Panc1 (cell line): ENCODE data around the gene CCDC116. TPM values are rescaled to one million over a fixed set of nuclear protein-coding genes. Genes with fewer than 3 reads are reported as not detected.

Source experiments
- ATAC-seq: fragments of 200-7000 bp; cut with Tn5 transposase; 2 replicates; pipeline ENCODE4 v1.9.1; 2020; ENCODE audit warnings: mild to moderate bottlenecking, moderate library complexity
- BruUV-seq: library from RNA; stranded (reverse); fragments of 400-500 nt; replicated peaks from 2 replicates; lab custom pipeline; 2021; lab: Mats Ljungman, UMichigan
- CTCF ChIA-PET: fragments of 300-600 bp; sonication (Branson Sonifier 250); formaldehyde crosslinking; loops from one replicate; lab custom pipeline; 2022; ENCODE audit warnings: antibody characterized with exemption; lab: Charles Lee
- POLR2A ChIA-PET: fragments of 300-600 bp; sonication (Branson Sonifier 250); formaldehyde crosslinking; loops from one replicate; lab custom pipeline; 2022; ENCODE audit warnings: antibody characterized with exemption; lab: Charles Lee
- DNase-seq: peaks from one replicate; pipeline ENCODE4 v3.0.0-alpha.2; 2010; ENCODE audit warnings: low read depth, low spot score
- H3K27ac ChIP-seq: 2 replicates; pipeline ENCODE4 v1.5.1; 2011; ENCODE audit warnings: mild to moderate bottlenecking, low read length, inconsistent platforms
- H3K27me3 ChIP-seq: fragments of 200-500 bp; sonication (Bioruptor generic); 2 replicates; pipeline ENCODE4 v1.6.0; 2014; ENCODE audit warnings: low read length, inconsistent platforms; ENCODE audit not compliant: control insufficient read depth, insufficient read depth
- H3K36me3 ChIP-seq: fragments of 200-500 bp; sonication (Bioruptor generic); 2 replicates; pipeline ENCODE4 v1.5.1; 2014; ENCODE audit warnings: inconsistent platforms, mild to moderate bottlenecking, low read length, moderate library complexity; ENCODE audit not compliant: control insufficient read depth, insufficient read depth
- H3K4me1 ChIP-seq: 2 replicates; pipeline ENCODE4 v1.5.1; 2011; ENCODE audit warnings: inconsistent platforms, mild to moderate bottlenecking, low read length, moderate library complexity; ENCODE audit not compliant: control insufficient read depth, insufficient read depth
- H3K4me3 ChIP-seq, 2 experiments: 2 replicates each; pipeline ENCODE4 v1.5.1; 2011 to 2012; ENCODE audit warnings: low read depth in 2 of 2, low read length in 2 of 2, mild to moderate bottlenecking in 2 of 2, inconsistent platforms in 1 of 2, moderate library complexity in 1 of 2
- H3K9me3 ChIP-seq: fragments of 200-500 bp; sonication (Bioruptor generic); 2 replicates; pipeline ENCODE4 v1.5.1; 2014; ENCODE audit warnings: low read depth, mild to moderate bottlenecking, inconsistent platforms, low read length, moderate library complexity; ENCODE audit not compliant: control insufficient read depth, insufficient read depth
- POLR2AphosphoS5 ChIP-seq: IDR thresholded peaks from 2 replicates; pipeline ENCODE4 v1.6.1; 2012; ENCODE audit warnings: mild to moderate bottlenecking, low read depth, low read length, moderate library complexity
- SIN3A ChIP-seq: IDR thresholded peaks from 2 replicates; pipeline ENCODE4 v1.6.1; 2012; ENCODE audit warnings: low read depth, mild to moderate bottlenecking, low read length, moderate library complexity, borderline replicate concordance; ENCODE audit not compliant: insufficient read depth
- TCF7L2 ChIP-seq: IDR thresholded peaks from 2 replicates; pipeline ENCODE4 v1.6.1; 2011; ENCODE audit warnings: mild to moderate bottlenecking, low read depth, low read length, inconsistent platforms
- in situ Hi-C: cut with HindIII; loops from 2 replicates; pipeline ENCODE4 v1.10.0; 2016; ENCODE audit warnings: low sequenced_read_pairs, low pct_unique_long_range_greater_than_20kb
- intact Hi-C: fragments of 100-400 bp; cut with micrococcal nuclease; formaldehyde crosslinking; loops from one replicate; pipeline ENCODE4 v1.10.0; 2022; ENCODE audit not compliant: unreplicated experiment
- total RNA-seq: library from RNA; stranded (reverse); gene quantifications from one replicate; pipeline ENCODE4 v1.2.1, GENCODE V29; 2021; ENCODE audit not compliant: unreplicated experiment
- TF ChIP-seq, protein P1 (sequence below): fragments of 450-650 bp; IDR thresholded peaks from 2 replicates; pipeline ENCODE4 v1.5.1; 2017; ENCODE audit warnings: mild to moderate bottlenecking
- TF ChIP-seq, protein P2 (sequence below), 2 experiments: IDR thresholded peaks; 2 replicates each; pipeline ENCODE4 v1.6.1; 2011 to 2012; ENCODE audit warnings: low read depth in 2 of 2, control low read depth in 1 of 2, low read length in 1 of 2, mild to moderate bottlenecking in 1 of 2, moderate library complexity in 1 of 2; ENCODE audit not compliant: insufficient read depth in 1 of 2

CCDC116 gene
- total RNA-seq, 1 experiment from 2014 or later: not detected

DNA sequence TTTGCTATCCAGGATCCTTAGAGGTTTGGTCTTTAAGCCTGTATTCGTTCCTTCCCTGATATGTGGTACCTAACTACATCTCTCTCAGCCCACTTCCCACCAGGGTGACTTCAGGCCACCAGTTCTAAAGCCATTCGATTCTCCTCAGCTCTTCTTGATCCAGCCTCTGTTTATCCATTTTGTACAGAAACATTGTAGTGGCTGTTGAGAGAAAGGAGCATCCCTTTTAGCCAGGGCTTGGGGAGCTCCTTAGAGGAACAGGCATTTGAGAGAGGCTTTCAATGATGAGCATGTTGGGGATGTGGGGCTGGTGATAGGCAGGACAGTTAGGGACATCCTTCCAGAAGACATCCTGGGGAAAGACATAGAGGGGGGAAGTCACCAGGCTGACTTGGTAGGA is 47.2 kb upstream of the CCDC116 start:
- DNase-seq (no peak), ATAC-seq (no peak)
- Histone ChIP-seq H3K9me3 (no peaks in the 10 kb centered on the region), H3K27me3 (no peaks in the 10 kb centered on the region), H3K27ac (no peak overlapping the region), H3K4me1 (no peaks in the 10 kb centered on the region; the same call in 1 of the 2 replicates), H3K4me3 (no peak overlapping the region), H3K36me3 (no peaks in the 10 kb centered on the region)
- ChIA-PET CTCF (interaction anchor here (0.6 kb wide), 1 partner anchor 10 kb away, joined by 3 read pairs; no protein-coding TSS in a partner anchor), POLR2A (no interaction called here)
- in situ Hi-C loops (no loop called here), intact Hi-C loops (no loop called here)
- TF ChIP-seq TCF7L2: no peak
- BruUV-seq: no TSS peak

DNA sequence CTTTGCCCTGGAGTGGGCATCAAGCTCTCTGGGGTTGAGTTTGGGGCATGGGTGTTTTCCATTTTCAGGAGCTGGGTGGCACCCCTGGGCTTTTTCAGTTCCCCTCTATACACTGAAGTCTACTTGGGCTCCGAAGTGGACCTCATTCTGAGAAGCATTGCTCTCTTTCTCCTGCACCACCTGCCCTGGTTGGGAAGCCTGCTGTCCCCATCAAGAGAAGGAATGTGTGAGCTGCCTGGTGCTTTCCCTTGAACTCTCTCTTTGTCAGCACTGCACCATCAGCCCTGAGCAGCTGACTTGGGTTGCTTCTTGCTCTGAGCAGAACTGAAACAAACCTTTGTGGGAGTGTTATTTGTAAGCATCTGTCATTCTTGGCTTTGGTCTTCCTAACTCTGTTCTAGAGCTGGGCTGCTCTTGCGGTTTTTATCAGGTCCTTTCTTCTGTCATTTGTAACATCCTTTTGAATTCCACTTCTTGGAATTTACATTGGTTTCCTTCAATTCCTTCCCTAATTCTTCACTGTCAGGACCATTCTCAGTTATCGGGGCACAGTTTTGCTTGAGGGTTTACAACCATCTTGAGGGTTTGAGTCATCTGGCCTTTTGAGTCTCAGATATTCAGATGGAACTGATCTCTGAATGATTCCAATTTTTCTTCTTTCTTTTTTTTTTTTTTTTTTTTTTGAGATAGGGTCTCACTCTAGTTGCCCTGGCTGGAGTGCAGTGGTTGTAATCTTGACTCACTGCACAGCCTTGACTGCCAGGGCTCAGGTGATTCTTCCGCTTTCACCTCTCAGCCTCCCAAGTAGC is 44.6 kb upstream of the CCDC116 start:
- intact Hi-C loops: no loop called here
- no peaks in the 10 kb centered on the region for H3K27me3 ChIP-seq
- POLR2A ChIA-PET: no interaction called here
- peaks cover 2% of the 10 kb centered on the region; the same call in 1 of the 2 replicates for H3K36me3 ChIP-seq
- peaks cover 8% of the 10 kb centered on the region; the same call in 1 of the 2 replicates for H3K4me1 ChIP-seq
- H3K27ac ChIP-seq: no peak overlapping the region
- DNase-seq (no peak), ATAC-seq (no peak)
- no TSS peak for BruUV-seq
- TF ChIP-seq TCF7L2 (no peak), POLR2AphosphoS5 (no peak), SIN3A (no peak)
- TF ChIP-seq, protein P1, sequence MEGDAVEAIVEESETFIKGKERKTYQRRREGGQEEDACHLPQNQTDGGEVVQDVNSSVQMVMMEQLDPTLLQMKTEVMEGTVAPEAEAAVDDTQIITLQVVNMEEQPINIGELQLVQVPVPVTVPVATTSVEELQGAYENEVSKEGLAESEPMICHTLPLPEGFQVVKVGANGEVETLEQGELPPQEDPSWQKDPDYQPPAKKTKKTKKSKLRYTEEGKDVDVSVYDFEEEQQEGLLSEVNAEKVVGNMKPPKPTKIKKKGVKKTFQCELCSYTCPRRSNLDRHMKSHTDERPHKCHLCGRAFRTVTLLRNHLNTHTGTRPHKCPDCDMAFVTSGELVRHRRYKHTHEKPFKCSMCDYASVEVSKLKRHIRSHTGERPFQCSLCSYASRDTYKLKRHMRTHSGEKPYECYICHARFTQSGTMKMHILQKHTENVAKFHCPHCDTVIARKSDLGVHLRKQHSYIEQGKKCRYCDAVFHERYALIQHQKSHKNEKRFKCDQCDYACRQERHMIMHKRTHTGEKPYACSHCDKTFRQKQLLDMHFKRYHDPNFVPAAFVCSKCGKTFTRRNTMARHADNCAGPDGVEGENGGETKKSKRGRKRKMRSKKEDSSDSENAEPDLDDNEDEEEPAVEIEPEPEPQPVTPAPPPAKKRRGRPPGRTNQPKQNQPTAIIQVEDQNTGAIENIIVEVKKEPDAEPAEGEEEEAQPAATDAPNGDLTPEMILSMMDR: no peak
- H3K9me3 ChIP-seq: no peaks in the 10 kb centered on the region
- in situ Hi-C loops: no loop called here
- CTCF ChIA-PET: no interaction called here
- H3K4me3 ChIP-seq: no peak overlapping the region

DNA sequence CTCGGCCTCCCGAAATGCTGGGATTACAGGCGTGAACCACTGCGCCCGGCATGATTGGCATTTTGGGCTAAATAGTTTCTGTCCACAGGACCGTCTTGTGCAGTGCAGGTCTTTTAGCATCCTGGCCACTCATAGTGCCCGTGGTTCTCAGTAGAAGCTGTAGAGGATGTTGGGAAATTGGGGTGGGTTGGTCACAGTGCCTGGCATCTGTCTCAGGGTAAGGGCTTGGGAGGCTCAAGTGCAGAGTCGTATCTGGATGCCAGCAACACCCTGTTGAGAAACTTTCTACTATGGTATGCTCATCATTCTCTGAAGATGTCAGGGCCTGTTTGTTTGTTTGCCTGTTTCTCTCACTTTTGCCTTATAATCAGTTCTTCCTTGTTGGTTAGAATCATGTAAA is 43.2 kb upstream of the CCDC116 start:
- Histone ChIP-seq H3K9me3 (no peaks in the 10 kb centered on the region), H3K27me3 (no peaks in the 10 kb centered on the region), H3K4me3 (no peak overlapping the region), H3K4me1 (peaks cover 8% of the 10 kb centered on the region; the same call in 1 of the 2 replicates), H3K36me3 (peaks cover 2% of the 10 kb centered on the region; the same call in 1 of the 2 replicates), H3K27ac (no peak overlapping the region)
- in situ Hi-C loops (no loop called here), intact Hi-C loops (no loop called here)
- TF ChIP-seq POLR2AphosphoS5 (no peak), TCF7L2 (no peak), SIN3A (no peak)
- TF ChIP-seq, protein P2, sequence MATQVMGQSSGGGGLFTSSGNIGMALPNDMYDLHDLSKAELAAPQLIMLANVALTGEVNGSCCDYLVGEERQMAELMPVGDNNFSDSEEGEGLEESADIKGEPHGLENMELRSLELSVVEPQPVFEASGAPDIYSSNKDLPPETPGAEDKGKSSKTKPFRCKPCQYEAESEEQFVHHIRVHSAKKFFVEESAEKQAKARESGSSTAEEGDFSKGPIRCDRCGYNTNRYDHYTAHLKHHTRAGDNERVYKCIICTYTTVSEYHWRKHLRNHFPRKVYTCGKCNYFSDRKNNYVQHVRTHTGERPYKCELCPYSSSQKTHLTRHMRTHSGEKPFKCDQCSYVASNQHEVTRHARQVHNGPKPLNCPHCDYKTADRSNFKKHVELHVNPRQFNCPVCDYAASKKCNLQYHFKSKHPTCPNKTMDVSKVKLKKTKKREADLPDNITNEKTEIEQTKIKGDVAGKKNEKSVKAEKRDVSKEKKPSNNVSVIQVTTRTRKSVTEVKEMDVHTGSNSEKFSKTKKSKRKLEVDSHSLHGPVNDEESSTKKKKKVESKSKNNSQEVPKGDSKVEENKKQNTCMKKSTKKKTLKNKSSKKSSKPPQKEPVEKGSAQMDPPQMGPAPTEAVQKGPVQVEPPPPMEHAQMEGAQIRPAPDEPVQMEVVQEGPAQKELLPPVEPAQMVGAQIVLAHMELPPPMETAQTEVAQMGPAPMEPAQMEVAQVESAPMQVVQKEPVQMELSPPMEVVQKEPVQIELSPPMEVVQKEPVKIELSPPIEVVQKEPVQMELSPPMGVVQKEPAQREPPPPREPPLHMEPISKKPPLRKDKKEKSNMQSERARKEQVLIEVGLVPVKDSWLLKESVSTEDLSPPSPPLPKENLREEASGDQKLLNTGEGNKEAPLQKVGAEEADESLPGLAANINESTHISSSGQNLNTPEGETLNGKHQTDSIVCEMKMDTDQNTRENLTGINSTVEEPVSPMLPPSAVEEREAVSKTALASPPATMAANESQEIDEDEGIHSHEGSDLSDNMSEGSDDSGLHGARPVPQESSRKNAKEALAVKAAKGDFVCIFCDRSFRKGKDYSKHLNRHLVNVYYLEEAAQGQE (IDR thresholded peaks at IDR 0.05; ENCODE audit: insufficient read depth in 1 of 2, low read depth in 2 of 2, low read length in 1 of 2): no peak
- TF ChIP-seq, protein P1: no peak
- CTCF ChIA-PET: no interaction called here
- DNase-seq (no peak), ATAC-seq (no peak)
- no TSS peak for BruUV-seq
- POLR2A ChIA-PET: interaction anchor here (0.7 kb wide), 1 partner anchor 9 kb away, joined by 7 read pairs; no protein-coding TSS in a partner anchor
